Measurements from ENCODE around the gene TMUB2.

TMUB2 gene

DNA sequence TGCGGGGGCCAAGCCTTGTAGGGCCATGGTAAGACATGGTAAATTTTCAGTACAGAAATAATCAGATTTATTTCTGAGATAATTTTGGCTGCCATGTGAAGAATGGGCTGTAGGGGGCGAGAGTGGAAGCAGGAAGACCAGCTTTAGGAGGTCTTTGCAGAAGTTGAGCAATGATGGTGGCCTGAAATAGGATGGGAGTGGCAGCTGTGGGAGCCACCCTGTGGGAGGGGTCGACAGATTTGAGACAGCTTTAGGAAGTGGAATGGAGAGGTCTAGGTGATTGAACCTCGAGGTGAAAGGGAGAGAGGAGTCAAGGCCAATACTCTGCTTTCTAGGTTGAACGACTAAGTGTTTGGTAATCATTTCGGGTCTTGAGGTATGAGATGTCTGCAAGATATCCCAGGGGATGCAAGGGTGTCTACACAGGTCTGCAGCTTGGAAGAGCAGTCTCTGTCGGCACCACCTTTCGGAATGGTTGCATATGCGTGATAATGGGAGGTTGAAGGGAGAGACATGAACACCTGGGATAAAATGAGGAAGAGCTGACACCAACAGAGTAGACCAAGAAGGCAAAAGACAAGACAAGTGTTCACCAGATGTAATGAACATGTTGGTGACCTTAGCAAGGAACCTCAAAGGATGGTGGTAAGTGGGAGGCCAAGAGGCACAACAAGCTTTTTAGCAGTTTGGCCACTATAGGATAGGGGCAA is 17.1 kb downstream of the TMUB2 start:
- peak; percentile 54 for DNase-seq

DNA sequence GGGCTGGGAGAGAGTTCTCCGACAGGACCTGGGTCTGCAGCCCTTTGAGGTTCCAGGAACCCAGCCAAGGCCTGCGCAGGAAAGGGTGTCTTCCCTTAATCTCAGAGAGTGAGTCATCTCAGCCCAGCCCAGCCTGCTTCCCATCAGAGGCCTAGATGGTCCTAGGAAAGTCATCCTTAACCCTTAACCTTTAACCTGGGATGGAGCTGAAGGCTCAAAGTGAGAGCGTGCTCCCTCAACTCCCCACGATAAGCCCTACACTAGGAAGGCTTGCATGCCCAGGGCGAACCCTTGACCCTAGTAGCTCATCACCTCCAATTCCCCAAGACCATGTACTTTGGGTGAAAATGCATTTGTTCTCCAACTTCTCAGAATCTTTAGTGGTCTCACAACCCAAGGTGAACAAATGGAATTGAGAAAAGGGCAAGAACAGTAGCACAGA is 17.7 kb downstream of the TMUB2 start:
- DNase-seq: no peak

- no peak for DNase-seq
Observed at GRCh38 chr17:44205962-44206824, 19.4 kb downstream of the TMUB2 start.

DNA sequence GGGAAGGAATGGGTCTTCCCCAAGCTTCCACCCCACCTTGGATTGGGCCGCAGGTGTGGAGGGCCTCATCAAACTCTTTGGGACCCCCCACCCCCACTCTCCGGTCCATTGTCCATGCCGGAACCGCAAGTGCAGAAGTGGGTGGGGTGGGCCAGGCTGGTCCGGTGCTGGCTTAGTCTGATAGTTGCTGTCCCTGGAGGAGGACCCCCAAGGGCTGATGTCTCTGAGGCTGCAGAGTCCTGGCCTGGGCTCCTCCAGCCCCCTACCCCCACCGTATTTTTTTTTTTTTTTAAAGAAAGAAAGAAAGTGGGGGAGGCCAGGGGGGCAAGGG is 20.0 kb downstream of the TMUB2 start:
- no peak for DNase-seq

DNA sequence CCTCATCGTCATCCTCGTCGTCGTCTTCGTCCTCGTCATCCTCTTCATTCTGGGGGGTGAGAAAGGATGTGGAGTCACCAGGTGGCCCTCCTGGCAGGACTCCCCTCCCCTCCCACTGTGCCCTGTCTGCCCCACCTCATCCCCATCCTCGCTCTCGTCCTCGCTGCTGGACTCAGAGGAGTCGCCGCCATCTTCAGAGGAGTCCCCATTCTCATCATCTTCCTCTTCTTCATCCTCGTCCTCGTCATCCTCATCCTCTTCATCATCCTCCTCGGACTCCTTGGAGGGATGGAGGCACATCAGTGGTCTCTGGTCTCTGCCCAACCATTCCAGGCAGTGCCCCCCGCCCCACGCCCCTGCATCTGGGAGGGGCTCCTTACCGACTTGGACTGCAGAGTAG is 20.5 kb downstream of the TMUB2 start:
- no peak for DNase-seq

- DNase-seq: no peak
Observed at GRCh38 chr17:44207743-44208142, 21.0 kb downstream of the TMUB2 start.

DNA sequence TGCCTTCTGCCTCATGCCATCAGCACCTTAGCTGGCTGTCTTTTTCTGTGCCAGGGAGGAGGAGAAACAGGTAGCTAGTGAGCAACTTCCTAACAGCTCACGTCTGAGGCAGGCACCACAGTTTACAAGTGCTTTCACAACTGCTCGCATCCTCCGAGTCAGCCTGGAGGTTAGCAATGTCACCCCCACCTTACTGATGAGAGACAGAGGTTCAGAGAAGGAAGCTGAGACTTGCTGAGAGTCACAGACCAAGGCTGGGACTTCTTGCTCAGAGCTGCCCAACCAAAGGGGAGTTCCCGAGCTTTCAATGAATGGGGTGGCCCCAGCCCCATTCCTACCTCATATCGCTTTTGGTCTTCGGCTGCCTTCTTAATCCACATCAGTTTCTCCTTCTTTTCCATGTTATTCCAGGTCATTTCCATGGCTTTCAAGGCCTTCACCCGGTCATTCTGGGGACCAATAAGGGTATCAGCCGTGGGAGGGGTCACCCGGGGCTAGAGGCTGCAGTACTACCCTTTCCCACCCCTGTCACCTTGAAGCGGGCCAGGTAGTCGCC is 23.1 kb downstream of the TMUB2 start:
- no peak for DNase-seq

DNA sequence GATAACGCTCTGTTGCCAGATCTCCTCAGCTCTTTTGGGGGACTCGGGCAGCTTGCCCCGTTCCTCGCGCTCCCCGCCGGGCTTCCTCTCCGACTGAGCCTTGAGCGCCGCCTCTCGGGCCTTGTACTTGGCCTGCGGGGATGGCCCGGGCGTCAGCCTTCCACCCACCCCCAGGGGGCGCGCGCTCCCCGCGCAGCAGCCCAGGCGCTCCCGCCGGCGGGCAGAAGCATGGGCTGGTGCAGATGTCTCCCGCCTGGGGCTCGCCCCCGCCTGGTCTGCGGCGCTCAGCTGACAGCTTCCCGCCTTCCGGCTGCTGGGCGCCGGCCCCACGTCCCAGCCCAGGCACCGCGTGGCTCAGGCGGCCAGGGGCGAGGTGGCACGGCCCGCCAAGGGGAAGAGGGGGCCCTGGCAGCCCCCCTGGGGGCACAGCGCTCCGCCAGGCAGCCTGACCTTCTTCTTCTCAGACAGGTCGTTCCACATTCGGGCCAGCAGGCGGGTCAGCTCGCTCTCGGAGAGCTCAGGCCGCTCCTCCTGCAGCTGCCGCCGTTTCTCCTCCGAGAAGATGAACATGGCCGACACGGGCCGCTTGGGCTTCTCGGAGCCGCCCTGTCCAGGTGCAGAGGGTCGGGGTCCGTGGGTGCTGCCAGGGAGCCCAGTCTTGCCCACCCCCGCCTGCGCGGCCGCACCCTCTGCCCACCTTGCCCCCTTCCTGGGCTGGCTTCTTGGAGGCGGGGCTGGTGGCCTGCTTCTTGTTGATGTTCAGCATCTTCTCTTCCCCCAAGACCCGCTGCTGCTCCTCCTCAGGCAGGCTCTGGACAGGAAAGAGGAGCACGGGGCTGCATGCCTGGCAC is 23.8 kb downstream of the TMUB2 start:
- peak; percentile 78 for DNase-seq

- DNase-seq: no peak
Observed at GRCh38 chr17:44211281-44212265, 24.8 kb downstream of the TMUB2 start.

DNA sequence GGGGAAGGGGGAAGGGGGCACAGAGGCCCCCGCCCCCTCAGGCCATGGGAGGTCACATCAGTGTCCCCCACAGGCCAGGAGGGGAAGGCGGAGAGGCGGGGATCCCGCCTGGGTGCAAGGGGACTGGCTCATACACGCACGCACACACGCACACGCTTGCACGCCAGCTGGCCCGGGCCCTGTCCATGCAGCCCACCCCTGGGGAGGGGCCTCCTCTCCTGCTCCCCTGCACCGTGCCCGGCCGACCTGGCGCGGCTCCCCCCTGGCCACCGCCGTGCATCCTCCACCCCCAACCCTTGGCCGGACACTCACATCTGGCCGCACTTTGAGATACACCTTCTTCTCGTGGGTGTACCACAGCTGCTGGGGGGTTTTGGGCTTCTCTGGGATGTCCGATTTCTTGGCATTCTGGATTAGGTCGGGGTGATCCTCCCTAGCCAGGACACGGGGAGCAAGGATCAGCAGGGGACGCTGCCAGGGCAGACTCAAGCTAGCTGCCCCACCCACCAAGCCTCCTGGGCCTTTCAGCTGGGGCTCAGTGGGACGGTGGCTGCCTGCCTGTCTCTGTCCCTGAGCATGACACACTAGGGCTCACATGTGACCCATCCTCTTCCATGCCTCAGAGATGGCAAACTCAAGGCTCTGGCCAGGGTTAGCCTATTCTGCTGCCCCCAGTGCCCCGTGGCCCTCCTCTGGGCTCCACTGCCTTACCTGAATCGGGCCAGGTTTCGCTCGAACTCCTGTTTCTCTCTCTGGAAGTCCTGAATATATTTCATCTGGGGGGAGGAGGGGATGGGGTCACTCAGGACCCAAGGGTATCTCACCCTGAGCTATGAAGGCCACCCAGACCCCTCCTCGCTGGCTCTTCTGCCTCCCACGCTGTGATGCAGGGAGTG is 26.0 kb downstream of the TMUB2 start:
- DNase-seq: no peak

DNA sequence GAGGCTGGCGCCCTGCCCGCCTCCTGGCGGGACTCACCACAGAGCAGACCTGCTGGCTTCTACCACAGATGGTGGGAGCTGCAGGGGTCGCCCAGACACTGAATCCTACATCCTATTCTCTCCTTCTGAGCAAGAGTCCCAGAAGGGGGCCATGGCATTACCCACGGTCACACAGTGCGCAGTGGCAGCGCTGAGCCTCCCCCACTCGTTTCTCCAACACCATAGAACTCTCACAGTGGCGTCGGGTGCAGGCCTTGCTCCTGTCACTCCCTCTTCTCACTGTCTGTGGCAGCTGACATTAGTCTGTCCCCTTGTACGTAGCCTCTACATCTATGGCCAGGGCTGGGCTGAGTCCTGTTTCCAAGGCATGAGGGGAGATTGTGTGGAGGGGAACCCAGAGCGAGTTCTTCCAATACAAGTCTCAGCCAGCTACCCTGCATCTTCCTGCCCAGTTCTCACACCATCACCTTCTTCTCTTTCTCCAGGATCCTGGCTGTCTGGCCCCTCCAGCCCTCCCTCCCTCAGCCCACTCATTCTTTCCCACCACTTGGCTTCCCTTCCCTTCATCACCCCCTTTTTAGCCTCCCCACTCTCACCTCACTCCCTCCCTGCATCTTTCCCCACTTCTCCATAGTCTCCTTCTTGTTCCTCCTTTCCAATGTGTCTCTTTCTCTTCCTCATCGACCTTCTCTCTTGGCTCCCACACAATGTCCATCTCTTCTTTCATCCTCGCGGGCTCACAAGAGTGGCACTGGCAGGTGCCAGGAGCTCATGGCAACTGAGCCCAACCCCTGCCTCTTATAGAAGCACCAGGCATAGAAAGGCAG is 26.8 kb downstream of the TMUB2 start:
- no peak for DNase-seq

GRCh38 chr17:44214230-44214494 is 27.4 kb downstream of the TMUB2 start:
- DNase-seq: no peak

- DNase-seq: no peak
Observed at GRCh38 chr17:44214896-44215295, 28.1 kb downstream of the TMUB2 start.

GRCh38 chr17:44216173-44216572 is 29.4 kb downstream of the TMUB2 start:
- DNase-seq: no peak

GRCh38 chr17:44216694-44217093 is 29.9 kb downstream of the TMUB2 start:
- no peak for DNase-seq

- no peak for DNase-seq
Observed at GRCh38 chr17:44217738-44218343, 31.1 kb downstream of the TMUB2 start.

GRCh38 chr17:44218344-44219107 is 31.8 kb downstream of the TMUB2 start:
- DNase-seq: peak; percentile 71

DNA sequence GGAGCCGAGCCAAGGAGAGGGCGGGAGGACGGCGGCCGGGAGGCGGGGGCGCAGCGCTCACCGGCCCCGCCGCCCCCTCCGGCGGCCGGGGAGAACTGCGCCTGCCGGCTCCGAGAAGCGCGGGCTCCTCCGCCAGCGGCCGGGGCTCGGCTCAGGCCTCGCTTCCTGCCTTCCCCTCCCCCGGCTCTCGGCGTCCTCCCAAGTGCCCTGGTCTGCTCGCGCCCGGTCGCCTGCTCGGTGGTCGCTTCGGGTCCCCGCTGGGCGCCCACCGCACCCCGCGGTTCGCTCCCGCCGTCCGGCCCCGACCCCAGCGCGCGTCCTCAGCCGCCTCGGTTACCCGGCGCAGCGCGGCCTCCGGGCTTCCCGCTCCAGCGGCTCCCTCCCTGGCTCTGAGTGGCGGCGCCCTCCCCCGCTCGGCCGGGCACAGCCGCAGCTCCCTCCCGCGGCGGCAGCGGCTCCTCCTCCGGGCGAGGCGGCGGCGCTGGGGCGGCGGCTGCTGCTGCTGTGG is 32.4 kb downstream of the TMUB2 start:
- DNase-seq: no peak

All from KG1 (cell line).